Fibroblast of lung (primary cell): ENCODE results near the gene EEFSEC. TPM values are rescaled to one million over a fixed set of nuclear protein-coding genes. Genes with fewer than 3 reads are reported as not detected.

Source experiments
- DNase-seq, 2 donors: peaks; one replicate each; pipeline versions ENCODE4 v3.0.0 to v3.0.0-alpha.2; 2010; ENCODE audit warnings: low read depth in 2 of 2
- H2AFZ ChIP-seq: 2 replicates; pipeline ENCODE4 v1.5.1; 2012; ENCODE audit warnings: low read length, control low read depth, inconsistent platforms
- H3K27ac ChIP-seq: 2 replicates; pipeline ENCODE4 v1.5.1; 2011; ENCODE audit warnings: low read length, control low read depth; ENCODE audit not compliant: insufficient read depth
- H3K27me3 ChIP-seq: 2 replicates; pipeline ENCODE4 v1.5.1; 2011; ENCODE audit warnings: mild to moderate bottlenecking, low read length; ENCODE audit not compliant: control insufficient read depth, insufficient read depth
- H3K36me3 ChIP-seq: 2 replicates; pipeline ENCODE4 v1.5.1; 2011; ENCODE audit warnings: low read length; ENCODE audit not compliant: control insufficient read depth, insufficient read depth
- H3K4me1 ChIP-seq: 2 replicates; pipeline ENCODE4 v1.5.1; 2011; ENCODE audit warnings: low read length; ENCODE audit not compliant: control insufficient read depth, insufficient read depth; ENCODE audit errors: extremely low read depth
- H3K4me2 ChIP-seq: 2 replicates; pipeline ENCODE4 v1.5.1; 2011; ENCODE audit warnings: low read length, control low read depth; ENCODE audit not compliant: insufficient read depth; ENCODE audit errors: extremely low read depth
- H3K4me3 ChIP-seq, 4 experiments: fragments of 200-600 bp in 1 of 4; sonication (generic) in 1 of 4; replicated peaks in 1 of 4; 2 replicates each; pipeline ENCODE4 v1.5.1; 2011 to 2016; ENCODE audit warnings: low read length in 4 of 4, low read depth in 3 of 4, mild to moderate bottlenecking in 3 of 4, control low read depth in 2 of 4, inconsistent platforms in 1 of 4, mixed read lengths in 1 of 4; ENCODE audit not compliant: insufficient read depth in 1 of 4; ENCODE audit errors: control extremely low read depth in 1 of 4
- H3K79me2 ChIP-seq: 2 replicates; pipeline ENCODE4 v1.5.1; 2012; ENCODE audit warnings: mild to moderate bottlenecking, low read length, inconsistent platforms; ENCODE audit not compliant: control insufficient read depth, insufficient read depth
- H3K9ac ChIP-seq: 2 replicates; pipeline ENCODE4 v1.5.1; 2011; ENCODE audit warnings: mild to moderate bottlenecking, low read length, control low read depth; ENCODE audit not compliant: insufficient read depth
- H3K9me3 ChIP-seq: 2 replicates; pipeline ENCODE4 v1.5.1; 2012; ENCODE audit warnings: low read depth, low read length; ENCODE audit not compliant: control insufficient read depth, insufficient read depth
- H4K20me1 ChIP-seq: 2 replicates; pipeline ENCODE4 v1.5.1; 2011; ENCODE audit warnings: low read length; ENCODE audit not compliant: control insufficient read depth, insufficient read depth; ENCODE audit errors: extremely low read depth
- CTCF ChIP-seq, 2 donors: IDR thresholded peaks in 1 of 2; conservative IDR thresholded peaks in 1 of 2; 1 replicate in 1 of 2; 2 replicates in 1 of 2; pipeline ENCODE4 v1.5.1; 2011 to 2012; ENCODE audit warnings: low read length in 2 of 2, control low read depth in 1 of 2, inconsistent platforms in 1 of 2, low read depth in 1 of 2, mild to moderate bottlenecking in 1 of 2
- EZH2 ChIP-seq: IDR thresholded peaks from 2 replicates; pipeline ENCODE4 v1.5.1; 2012; ENCODE audit warnings: low read length, control low read depth, mild to moderate bottlenecking; ENCODE audit errors: missing control alignments
- polyA plus RNA-seq, 2 donors: library from polyadenylated mRNA; depleted of rRNA in 1 of 2; stranded (reverse) in 1 of 2; unstranded in 1 of 2; fragments of >200 nt; gene quantifications; 2 replicates each; pipeline ENCODE4 v1.2.1, GENCODE V29; 2011 to 2012; ENCODE audit warnings: missing spikeins in 1 of 2
- total RNA-seq: library from RNA; depleted of rRNA; stranded (reverse); fragments of >200 nt; gene quantifications from 2 replicates; pipeline ENCODE4 v1.2.1, GENCODE V29; 2014

The EEFSEC gene
- total and polyA plus RNA-seq, 2 donors (not counting 1 experiment from before 2014, with no cell fraction given): 2.6 to 5.0 TPM

- H3K27me3 ChIP-seq: no peaks in the 10 kb centered on the region
- no peak for TF ChIP-seq CTCF (conservative IDR thresholded peaks at IDR 0.05 in 1 of 2, IDR thresholded peaks at IDR 0.05 in 1 of 2; ENCODE audit: low read depth in 1 of 2, low read length in 2 of 2)
- no peak overlapping the region for H3K9ac ChIP-seq
- no peaks in the 10 kb centered on the region for H4K20me1 ChIP-seq
- no peak overlapping the region for H3K27ac ChIP-seq
- H3K79me2 ChIP-seq: no peaks in the 10 kb centered on the region
- H3K36me3 ChIP-seq: no peaks in the 10 kb centered on the region
- no peak overlapping the region for H2AFZ ChIP-seq
- peaks cover 12% of the 10 kb centered on the region for H3K4me1 ChIP-seq
- DNase-seq: no peak
- H3K9me3 ChIP-seq: no peaks in the 10 kb centered on the region
- H3K4me2 ChIP-seq: no peak overlapping the region
- H3K4me3 ChIP-seq: no peak overlapping the region
Measured at GRCh38 chr3:128273841-128274573, 120.7 kb downstream of the EEFSEC start.

DNA sequence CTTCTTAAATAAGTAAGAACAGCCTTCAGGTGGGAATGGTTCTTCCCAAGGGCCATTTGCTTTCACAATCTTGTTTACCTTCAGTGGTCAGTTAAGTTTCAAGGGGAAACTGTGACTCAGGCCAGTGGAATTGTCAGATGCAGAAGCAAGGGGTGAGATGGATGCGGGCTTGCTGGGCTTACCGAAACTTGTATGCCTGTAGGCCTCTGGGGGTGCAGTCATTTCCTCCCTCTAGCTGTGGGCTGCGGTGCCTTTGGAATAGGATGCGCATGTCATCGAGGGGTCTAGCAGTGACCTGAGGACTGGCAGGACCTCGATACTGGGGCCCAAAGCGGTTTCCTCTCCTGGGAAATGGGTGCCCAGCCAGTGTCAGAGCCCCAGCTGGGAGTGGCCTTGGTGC, 121.6 kb downstream of the EEFSEC start:
- Histone ChIP-seq H3K36me3 (no peaks in the 10 kb centered on the region), H3K4me1 (peaks cover 18% of the 10 kb centered on the region), H3K9me3 (no peaks in the 10 kb centered on the region), H3K79me2 (no peaks in the 10 kb centered on the region), H3K27ac (no peak overlapping the region), H4K20me1 (no peaks in the 10 kb centered on the region), H3K4me2 (no peak overlapping the region), H2AFZ (no peak overlapping the region), H3K4me3 (no peak overlapping the region), H3K9ac (no peak overlapping the region), H3K27me3 (no peaks in the 10 kb centered on the region)
- no peak for TF ChIP-seq EZH2
- TF ChIP-seq CTCF (conservative IDR thresholded peaks at IDR 0.05 in 1 of 2, IDR thresholded peaks at IDR 0.05 in 1 of 2; ENCODE audit: low read depth in 1 of 2, low read length in 2 of 2): no peak
- peak; percentile 83 to 97 for DNase-seq

DNA sequence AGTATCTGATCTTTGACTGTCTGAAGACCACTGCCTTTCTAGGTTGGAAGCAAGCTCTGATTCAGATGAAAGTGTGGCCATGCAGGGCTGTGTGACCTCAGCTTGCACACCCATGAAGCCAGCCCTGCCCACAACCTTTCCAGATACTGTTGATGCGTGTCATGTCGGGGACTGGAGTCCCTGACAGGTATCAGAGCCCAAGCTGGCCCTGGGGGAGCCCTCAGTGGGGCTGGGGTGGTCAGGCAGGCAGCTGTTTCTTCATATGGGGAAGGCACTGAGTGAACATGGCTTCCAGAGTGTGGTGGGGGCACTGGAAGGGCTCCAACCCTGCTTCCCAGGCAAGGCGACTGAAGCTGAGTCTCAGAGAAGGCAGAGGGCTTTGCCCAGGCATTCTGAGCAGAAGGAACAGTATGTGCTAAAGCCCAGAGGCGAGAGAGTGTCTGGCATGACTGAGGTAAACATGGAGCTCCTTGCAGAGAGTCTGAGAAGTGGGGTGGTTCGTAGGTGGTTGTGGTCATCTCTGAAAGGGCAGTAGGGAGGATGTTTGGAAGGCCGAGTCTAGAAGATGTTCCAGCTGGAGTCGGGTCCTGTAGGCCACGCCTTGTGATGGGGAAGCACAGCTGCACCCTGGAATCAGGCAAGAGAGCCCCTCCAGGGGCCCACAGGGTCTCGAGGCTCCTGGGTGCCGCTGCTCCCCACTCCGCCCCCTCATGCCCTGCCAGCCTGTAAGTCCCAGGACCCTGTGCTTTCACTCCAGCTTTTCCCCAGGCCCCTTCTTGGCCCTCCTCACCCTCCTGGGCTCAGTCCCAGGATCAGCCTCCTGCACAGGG, 122.2 kb downstream of the EEFSEC start:
- Histone ChIP-seq H3K79me2 (no peaks in the 10 kb centered on the region), H4K20me1 (no peaks in the 10 kb centered on the region), H3K4me1 (peaks cover 18% of the 10 kb centered on the region), H2AFZ (no peak overlapping the region), H3K27me3 (no peaks in the 10 kb centered on the region), H3K4me2 (no peak overlapping the region), H3K4me3 (no peak overlapping the region), H3K9ac (no peak overlapping the region), H3K27ac (no peak overlapping the region), H3K9me3 (no peaks in the 10 kb centered on the region), H3K36me3 (no peaks in the 10 kb centered on the region)
- DNase-seq: peak in 1 of 2 donors; percentile 14
- TF ChIP-seq CTCF (conservative IDR thresholded peaks at IDR 0.05 in 1 of 2, IDR thresholded peaks at IDR 0.05 in 1 of 2; ENCODE audit: low read depth in 1 of 2, low read length in 2 of 2): no peak
- no peak for TF ChIP-seq EZH2
